ENCODE results near the gene CHP1. TPM values are rescaled to one million over a fixed set of nuclear protein-coding genes. Genes with fewer than 3 reads are reported as not detected.
"Not testable (repeated sequence)": the region's sequence is repeated elsewhere in the genome, so short reads cannot be mapped to it uniquely, and the experiment has no call there.

CHP1 gene
- total RNA-seq, 1 donor = 111 TPM

DNA sequence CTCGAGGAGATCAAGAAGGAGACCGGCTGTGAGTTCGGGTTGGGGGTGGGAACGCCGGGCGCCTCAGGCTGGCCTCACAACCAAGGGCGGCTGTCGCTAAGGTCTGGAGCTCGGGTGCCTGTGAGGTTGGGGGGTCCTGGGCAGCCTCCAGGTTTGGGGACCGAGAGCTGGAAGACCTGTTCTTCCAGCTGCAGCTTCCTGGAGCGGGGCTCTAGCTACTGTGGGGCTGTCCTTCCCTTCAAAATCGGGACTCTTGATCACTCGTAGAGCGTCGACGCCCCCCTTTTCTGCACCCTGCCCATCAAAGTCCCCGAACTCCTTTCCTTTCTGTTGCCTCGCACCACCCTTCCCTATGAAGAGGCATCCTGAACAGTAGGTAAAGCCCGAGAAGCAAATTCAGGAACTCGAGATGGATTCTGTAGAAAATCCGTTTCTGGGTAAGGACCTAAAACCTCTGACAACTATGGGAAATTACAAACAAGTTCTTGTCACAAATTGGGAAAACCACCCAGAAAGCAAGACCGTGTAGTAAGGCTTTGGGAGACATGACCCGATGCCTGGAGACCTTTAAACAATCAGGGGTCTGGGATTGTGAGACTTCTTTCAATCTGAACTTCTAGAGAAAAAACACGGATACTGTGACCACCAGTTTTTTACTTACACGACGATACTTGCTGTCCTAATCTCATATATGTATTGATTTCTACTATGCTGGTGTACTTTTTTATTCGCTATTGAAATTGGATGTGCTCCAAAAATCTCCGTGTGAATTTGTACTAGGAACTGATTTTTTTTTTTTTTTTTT lies 556 bp downstream of the CHP1 start:
- TF ChIP-seq, protein P1, sequence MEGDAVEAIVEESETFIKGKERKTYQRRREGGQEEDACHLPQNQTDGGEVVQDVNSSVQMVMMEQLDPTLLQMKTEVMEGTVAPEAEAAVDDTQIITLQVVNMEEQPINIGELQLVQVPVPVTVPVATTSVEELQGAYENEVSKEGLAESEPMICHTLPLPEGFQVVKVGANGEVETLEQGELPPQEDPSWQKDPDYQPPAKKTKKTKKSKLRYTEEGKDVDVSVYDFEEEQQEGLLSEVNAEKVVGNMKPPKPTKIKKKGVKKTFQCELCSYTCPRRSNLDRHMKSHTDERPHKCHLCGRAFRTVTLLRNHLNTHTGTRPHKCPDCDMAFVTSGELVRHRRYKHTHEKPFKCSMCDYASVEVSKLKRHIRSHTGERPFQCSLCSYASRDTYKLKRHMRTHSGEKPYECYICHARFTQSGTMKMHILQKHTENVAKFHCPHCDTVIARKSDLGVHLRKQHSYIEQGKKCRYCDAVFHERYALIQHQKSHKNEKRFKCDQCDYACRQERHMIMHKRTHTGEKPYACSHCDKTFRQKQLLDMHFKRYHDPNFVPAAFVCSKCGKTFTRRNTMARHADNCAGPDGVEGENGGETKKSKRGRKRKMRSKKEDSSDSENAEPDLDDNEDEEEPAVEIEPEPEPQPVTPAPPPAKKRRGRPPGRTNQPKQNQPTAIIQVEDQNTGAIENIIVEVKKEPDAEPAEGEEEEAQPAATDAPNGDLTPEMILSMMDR (IDR thresholded peaks at IDR 0.05; ENCODE audit: insufficient read depth, low read depth, low read length) = no peak
- peak; percentile 17 for DNase-seq (ENCODE audit: low read depth)
- H3K4me3 ChIP-seq (ENCODE audit: low read depth, low read length) = peak overlapping the region; percentile 97

DNA sequence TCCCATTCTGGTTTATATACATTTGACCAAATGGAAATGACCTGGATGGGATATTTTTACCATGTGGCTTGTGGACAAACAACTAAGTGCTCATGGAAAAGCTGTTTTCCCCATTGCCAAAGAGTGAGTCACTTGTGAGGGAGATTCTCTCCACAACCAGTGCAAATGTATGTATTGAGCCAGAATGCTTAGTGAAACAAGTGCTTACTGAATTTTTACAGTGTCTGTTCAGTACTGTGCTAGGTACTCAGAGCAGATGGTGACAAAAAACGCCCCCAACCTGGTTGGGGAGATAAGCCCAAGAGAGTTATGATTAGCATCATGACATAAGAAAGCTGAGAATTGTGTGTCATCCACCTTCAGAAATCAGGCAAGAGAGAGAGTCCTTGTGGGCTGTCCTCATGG lies 2.3 kb downstream of the CHP1 start:
- DNase-seq (ENCODE audit: low read depth) = peak; percentile 69
- TF ChIP-seq, protein P1 (IDR thresholded peaks at IDR 0.05; ENCODE audit: insufficient read depth, low read depth, low read length) = no peak
- H3K4me3 ChIP-seq (ENCODE audit: low read depth, low read length) = no peak overlapping the region

DNA sequence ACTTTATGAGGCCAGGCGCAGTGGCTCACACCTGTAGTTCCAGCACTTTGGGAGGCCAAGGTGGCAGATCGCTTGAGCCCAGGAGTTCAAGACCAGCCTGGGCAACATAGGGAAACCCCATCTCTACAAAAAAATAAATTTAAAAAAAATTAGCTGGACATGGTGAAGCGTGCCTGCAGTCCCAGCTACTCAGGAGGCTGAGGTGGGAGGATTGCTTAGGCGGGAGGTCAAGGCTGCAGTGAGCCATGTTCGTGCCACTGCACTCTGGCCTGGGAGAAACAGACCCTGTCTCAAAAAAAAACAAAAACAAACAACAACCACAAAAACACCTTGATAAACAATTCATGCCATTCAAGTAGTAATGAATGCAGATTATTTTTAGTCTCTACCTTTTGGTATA lies 4.2 kb downstream of the CHP1 start:
- DNase-seq (ENCODE audit: low read depth); H3K4me3 ChIP-seq (ENCODE audit: low read depth, low read length): not testable (repeated sequence)

DNA sequence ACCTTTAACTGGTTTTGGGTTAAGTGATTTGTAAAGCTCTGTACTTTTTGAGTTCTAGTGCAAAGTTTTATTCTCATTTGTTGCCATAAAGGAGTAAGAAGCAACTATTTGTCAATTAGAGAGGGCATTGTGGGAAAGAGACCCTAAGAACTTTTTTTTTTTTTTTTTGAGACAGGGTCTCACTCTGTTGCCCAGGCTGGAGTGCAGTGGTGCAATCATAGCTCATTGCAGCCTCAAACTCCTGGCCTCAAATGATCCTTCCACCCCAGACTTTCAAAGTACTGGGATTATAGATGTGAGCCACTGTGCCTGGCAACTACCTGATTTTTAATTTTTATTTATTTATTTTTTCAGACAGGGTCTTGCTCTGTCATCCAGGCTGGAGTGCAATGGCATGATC lies 4.9 kb downstream of the CHP1 start:
- H3K4me3 ChIP-seq (ENCODE audit: low read depth, low read length) = no peak overlapping the region
- no peak for DNase-seq (ENCODE audit: low read depth)
- TF ChIP-seq, protein P1 (IDR thresholded peaks at IDR 0.05; ENCODE audit: insufficient read depth, low read depth, low read length) = no peak

DNA sequence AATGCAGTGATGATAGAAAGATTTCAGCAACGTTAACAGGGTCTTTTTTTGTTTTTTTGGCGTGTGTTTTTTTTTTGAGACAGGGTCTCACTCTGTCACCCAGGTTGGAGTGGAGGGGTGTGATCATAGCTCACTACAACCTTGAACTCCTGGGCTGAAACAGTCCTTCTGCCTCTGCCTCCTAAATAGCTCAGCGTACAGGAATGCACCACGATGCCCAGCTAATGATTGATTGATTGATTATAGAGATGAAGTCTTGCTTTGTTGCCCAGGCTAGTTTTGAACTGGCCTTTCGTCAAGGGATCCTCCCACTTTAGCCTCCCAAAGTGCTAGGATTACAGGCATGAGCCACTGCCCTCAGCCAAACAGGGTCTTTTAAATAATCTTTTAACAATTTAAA lies 7.0 kb downstream of the CHP1 start:
- H3K4me3 ChIP-seq (ENCODE audit: low read depth, low read length) = no peak overlapping the region
- DNase-seq (ENCODE audit: low read depth) = no peak
- TF ChIP-seq, protein P1 (IDR thresholded peaks at IDR 0.05; ENCODE audit: insufficient read depth, low read depth, low read length) = no peak

DNA sequence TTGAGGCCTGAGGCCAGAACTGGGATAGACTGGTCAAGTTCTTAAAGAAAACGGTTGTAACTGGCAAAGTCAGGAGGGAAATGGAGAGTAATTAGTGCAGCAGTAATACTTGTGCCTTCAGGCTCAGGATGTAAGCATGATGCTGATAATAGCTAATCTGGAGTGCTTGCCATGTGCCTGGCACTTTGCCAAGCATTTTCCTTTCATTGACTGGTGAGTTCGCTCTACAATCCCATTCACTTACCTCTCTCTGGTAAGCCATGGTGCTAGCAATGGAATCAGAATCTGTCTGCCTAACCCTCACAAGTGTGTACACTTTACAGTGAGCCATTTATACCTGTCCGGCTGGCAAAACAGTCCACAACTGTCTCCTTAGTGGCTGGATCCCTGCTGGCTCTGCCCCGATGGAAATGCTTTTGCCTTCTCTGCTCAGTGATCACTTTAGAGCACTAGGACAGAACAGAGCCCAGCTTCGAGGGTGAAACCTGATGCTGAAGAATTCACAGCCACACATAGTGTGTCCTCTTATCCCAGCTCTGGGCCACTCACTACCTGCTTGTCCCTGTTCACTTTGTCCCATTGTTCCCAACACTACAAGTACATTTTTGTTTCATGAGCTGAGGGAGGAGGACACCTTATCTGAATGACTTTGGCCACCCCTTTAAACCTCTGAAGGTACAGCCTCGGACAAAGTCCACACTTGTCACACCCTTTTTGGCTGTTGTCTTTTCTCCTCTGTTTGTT lies 10.3 kb downstream of the CHP1 start:
- no peak for DNase-seq (ENCODE audit: low read depth)
- no peak overlapping the region for H3K4me3 ChIP-seq (ENCODE audit: low read depth, low read length)
- TF ChIP-seq, protein P1 (IDR thresholded peaks at IDR 0.05; ENCODE audit: insufficient read depth, low read depth, low read length) = no peak

DNA sequence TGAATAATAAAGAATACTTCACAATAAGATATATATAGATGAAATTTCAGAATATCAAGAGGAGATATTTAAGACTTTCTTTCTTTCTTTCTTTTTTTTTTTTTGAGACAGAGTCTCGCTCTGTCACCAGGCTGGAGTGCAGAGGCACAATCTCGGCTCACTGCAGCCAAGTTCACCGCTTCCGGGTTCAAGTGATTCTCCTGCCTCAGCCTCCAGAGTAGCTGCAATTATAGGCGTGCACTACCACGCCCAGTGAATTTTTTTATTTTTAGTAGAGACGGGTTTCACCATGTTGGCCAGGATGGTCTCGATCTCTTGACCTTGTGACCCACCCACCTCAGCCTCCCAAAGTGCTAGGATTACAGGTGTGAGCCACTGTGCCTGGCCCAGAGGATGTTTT lies 19.7 kb downstream of the CHP1 start:
- H3K4me3 ChIP-seq (ENCODE audit: low read depth, low read length); DNase-seq (ENCODE audit: low read depth): not testable (repeated sequence)
